HG02678 (cell line): ENCODE data around the gene CD96.
"Not testable (repeated sequence)": the region's sequence is repeated elsewhere in the genome, so short reads cannot be mapped to it uniquely, and the experiment has no call there.

Source experiments
- ATAC-seq: cut with Tn5 transposase; IDR thresholded peaks from one replicate; pipeline ENCODE4 v1.9.1; 2021; ENCODE audit warnings: mild to moderate bottlenecking, moderate library complexity; ENCODE audit not compliant: unreplicated experiment

CD96 gene

DNA sequence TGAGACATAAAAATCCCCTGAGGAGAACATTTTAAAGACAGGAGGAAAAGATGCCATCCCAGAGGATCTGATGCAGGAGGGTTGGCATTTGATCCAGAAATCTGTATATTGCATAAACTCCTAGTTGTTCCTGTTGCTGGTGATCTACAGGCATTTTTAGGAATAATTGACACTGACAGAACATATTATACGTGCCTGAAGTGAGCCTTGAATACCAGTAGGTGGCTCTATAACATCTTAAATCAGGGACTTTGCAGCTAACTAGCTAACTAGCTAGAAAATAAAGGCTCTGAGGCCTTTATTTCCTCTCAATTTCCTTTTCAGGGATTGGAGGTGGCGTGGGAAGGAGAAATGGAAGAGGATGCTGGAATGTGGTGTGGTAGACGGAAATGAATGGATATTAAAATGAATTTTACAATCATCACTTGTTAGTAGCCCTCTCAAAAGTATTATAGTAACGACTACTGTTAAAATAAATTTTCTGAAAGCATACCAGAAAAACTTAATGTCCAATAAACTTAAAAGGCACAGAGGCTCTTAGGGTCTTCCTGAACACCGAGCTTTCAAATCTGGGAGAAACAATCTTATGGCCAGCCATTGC is 127.0 kb downstream of the CD96 start:
- ATAC-seq = peak; percentile 43

DNA sequence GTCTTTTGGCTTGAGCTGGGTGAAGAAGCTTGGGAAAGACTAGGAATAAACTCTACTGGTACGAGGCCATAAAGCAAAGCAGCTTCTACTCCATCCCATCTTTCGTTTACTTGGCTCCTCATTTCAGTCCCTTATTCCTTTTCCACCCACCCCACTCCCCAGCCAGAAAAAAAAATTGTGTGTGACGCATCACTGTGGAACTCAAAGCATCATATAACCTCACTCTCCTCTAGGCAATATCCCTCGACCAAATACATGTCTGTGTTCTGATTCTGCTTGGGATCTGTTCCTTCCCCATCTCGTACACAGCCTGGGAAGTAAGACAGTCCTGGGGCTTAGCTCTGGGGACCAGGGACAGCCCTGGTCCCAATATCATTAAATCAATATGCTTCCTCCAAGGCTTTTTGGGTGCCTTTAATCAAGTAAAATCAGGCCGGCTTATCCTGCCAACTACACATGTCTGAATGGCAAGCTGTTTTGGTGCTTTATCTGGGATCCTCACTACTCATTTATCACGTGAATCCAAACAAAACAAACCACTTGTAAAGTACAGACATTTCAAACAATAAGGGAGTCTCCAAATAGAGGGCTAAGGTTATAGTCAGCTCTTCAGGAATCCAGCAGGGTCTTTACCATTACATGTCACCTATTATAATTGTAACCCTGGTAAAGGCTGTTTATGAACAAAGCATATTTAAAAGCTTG is 128.1 kb downstream of the CD96 start:
- ATAC-seq = no peak

DNA sequence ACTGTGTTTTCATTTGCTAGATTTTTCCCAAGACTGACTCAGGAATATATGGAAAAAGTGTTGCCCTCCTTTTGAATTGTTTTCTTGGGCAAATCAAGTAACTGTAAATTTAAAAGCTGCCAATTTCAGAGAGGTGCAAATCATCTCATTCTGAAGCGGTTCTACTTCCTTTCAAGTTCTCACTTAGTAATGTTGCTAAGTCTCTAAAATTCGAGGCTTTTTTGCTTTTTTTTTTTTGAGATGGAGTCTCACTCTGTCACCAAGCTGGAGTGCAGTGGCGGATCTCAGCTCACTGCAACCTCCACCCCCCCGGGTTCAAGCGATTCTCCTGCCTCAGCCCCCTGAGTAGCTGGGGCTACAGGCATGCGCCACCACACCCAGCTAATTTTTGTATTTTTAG is 130.5 kb downstream of the CD96 start:
- not testable (repeated sequence) for ATAC-seq

DNA sequence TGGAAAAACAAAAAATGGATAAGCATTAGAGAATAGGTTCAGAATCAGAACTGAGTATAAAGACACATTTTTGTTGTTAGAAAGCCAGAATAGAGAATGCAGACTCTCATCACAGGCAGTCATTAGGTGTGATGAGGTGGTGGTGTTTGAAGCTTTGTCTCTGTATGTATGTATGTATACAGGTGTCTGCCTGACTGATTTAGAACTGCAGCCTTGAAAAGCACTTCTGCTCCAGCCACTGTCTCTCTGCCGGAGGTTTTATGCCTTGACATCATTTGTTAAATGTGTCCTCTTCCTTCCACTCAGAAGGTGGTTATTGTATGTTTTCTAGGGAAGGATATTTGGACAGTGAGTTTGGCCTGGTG is 133.8 kb downstream of the CD96 start:
- no peak for ATAC-seq

DNA sequence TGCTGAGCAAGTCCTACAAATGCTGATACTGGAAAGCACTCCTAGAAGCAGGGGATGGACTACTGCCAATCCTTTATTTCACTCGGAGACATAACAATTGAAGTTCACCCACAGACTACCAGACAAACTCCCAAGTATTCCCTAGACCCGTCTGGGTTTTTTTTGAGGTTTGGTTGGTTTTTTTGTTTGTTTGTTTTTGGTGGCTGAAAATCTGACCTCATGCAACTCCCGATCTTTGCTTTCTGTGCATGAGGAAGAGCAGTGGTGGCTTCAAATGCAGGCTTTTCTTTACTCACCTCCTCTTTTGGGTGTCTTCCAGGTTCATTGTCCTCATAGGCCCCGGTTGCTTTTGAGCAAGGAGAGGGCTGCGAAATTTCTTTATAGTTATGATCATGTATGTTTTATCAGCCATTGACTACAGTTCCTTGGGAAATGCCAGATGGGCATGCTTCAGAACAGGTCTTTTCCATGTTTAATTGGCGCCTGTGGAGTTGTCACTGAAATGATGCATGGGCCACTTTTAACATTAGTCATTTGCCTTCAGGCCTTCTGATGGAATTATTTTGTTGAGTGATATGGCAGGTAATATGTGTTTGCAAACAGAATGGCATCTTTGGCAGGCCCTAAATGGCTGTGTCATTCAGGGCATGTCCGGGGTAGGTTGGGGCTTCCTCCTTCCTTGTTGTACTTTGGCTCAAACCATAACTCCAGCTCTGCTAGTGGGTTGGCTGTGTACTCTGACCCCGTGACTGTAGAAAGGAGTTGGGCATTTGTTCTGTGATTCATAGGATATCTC is 134.4 kb downstream of the CD96 start:
- ATAC-seq = no peak

DNA sequence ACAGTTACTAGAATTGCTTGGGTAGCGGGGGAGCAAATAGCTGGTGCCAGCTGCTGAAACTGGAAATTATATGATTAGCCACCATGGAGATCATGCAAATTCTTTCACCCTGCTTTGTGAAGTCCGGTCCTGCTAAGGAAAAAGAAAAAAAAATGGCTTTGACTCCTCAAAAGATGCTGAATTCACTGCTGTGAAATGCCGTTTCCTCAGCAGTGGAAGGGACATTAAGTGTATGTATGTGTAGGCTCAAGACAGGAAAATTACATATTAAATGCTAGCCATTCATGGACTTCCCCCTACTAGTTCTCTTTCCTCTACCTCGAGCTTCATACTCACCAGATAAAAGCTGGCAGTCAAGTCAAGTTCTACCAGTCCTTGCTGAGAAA is 135.0 kb downstream of the CD96 start:
- ATAC-seq = no peak

DNA sequence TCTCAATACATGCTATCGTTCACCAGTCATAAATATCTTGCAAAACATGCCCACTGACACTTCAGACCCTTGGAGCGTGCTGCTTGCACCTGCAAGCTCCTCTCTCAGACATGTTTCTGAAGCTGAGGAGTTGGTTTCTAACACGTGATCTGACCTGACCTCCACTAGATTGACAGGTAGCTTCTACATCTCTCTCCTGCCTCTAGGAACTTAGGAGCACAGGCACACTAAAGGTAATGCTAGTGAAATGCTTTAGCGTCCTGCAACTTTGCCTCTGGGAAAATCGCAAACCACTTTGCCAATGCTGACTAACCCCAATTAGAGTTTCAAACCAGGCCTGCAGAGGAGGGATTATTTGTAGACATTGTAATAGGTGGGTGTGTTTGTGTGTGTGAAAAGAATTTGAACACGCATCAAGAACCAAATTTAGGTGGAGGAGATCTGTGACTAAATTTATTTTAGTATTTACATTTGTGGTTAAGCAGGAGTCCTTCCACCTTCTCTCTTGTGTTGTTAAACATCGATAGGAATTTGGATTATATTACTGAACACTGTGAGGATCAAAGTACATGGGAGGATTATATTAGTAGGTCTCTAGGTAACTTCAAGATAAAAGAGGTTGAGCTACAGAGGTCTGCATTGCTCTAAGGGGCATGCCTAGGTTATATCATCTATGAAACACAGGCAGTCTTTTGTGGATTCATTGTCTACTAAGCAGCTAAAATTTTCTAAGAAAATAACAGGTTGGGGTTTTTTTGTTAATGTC is 139.8 kb downstream of the CD96 start:
- ATAC-seq = peak; percentile 49

DNA sequence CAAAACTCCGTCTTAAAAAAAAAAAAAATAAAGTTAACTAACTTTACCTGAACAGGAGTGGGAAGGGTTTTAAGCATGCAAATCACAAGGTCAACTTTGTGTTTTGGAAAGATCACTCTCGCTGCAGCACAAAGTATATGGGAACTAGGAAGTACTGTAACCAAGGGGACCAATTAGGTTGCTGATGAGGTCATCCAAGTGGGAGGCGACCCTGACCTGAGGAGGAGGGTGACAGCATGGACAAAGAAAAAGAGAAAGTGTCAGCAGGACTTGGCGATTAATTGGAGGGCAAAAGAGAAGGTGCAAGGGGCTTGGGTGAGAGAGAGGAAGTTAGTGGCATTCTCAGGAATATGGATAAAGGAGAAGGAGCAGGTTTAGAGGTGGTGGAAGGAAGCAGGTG is 142.6 kb downstream of the CD96 start:
- ATAC-seq = no peak

DNA sequence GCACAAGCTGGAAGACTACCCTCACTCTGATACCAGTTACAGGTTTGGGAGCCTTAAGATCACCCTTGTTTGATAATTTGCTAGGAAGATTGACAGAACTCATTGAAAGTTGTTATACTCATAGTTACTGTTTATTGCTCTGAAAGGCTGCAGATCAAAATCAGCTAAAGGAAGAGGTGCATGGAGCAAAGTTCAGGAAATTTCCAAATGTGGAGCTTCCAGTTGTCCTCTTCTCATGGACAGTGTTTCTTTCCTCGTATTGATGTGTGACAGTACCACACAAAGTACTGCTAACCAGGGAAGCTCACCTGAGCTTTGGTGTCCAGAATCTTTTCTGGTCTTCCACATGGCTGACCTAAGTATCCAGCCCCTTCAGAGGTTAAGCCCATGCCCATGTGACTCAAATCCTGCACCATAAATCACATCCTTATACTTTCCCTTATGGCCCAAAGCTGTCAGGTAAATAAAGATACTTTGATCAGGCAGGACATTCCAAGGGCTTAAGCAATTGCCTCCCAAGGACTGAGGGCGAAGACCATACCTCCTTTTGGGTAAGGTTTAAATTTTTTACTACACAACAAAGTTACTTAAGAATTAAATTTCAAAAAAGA is 146.3 kb downstream of the CD96 start:
- no peak for ATAC-seq

DNA sequence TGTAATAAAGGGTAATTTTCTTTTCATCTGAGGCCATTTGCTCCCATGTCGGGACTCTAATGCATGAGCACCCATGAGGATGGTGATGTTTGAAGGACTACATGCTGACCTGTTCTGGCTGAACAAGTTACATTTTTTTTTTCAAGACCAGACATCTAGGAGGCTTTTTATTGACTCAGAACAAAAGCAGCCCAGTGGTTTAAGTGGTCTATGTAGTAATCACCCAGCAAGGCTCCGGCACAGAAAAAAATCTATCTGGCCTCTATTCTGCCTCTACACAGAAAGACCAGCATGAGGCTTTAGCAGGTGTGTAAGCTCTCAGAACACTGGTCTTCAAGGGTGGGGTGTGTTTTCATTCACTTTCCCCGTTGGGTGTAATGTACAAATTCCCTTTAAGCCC is 148.2 kb downstream of the CD96 start:
- ATAC-seq = peak; percentile 92

DNA sequence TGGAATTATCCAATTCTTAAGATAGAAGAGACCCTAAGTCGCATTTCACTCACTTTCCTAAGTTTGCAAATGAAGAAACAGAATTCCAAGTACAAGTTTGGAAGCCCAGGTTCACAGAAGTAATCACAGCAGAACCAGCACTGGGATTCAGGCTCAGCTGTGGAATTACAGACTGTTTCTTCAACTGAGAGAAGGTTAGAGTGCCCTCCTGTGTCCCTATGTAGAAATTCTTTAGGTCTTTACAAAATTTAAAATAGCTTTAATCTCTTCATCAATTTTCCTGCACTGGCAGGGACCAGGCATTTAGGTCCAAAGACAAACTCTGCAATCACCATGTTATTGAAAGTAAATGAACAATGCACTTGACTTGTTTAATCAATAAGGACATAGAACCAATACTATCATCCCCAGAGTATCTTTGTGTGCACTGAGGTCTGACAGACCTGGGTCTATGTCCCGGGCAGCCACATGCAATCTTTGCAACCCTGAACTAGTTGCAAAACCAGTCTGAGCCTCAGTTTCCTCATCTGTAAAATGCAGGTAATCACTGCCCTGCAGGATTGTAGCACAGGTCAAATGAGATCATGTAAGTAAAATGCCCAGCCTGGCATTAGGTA is 149.4 kb downstream of the CD96 start:
- peak; percentile 35 for ATAC-seq

DNA sequence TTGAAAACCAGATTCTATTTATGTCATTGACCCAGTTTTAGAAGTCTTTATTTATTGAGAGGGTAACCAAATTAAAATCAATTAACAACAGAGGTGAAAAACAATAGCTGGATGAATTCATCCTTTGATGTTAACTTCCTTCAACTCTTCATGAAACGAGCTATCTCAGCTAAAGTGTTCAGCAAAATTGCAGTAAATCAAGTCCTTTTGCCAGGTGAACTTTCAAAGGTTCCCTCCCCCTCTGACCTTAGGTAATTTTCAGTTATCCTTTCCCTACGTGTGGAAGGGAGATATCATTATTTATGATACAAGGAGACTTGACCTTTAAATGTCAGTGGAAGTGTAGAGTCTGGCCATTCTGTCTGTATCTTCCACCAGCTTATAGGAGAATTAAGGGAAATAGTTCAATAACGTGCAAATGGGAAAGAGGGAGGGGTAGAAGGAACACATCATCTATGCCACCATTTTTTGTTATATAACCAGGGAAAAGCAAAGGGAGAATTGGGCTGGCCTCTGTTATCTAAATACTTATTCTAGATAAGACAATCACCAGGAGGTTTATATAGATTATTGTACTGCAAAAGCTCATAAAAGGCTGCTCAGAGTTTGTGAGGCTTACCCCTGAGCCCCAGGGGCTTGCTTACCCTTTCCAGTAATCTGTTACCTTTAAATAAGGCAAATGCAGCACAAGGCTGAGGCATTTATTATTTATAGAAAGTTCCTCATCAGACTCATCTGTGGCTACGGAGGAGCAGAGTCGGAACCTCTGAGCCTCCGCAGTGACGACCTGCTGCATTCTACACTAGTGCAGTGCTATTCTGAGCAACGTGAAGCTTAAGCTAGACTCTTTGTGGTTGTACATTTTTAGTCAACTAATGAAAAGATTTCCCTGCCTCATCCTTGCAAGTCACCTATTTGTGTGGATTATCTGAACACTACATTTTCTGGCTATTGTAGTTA is 150.9 kb downstream of the CD96 start:
- ATAC-seq = no peak

DNA sequence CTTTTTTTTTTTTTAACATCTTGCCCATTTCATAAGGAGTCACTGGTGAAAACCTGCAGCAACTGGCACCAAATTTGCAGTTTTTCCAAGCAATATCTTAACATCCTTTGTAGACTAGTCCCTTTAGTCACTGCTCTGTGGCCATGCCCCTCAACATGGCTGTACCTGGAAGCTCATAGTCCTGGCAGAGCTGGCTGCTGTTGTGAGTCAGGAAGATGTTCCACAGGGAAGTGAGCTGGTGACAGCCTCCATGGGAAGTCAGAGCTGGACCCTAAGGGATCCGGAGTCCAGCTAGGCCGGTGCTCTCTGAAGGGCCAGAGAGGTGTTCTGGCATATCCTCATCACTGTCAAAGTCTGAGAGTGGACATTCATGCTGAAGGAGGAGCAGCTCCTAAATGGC is 152.5 kb downstream of the CD96 start:
- no peak for ATAC-seq

DNA sequence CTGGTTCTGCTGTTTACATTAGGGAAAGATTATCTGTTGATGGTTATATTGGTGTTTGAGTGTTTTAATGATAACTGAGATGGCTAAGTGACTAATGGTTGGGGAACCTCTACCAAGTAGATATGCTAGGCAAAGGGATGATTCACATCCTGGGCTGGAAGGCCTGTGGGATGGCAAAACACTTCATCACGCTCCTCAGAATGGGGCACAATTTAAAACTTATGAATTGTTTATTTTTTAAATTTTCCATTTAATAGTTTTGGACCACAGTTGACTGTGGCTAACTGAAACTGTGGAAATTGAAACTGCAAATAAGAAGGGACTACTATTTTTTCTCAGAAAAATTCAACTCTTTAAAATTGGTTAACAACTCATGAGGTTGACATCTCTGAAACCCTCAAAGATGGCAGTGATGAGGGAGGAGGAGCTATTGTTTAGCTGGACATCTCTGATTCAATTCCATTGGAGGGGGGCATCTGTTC is 153.7 kb downstream of the CD96 start:
- ATAC-seq = no peak

DNA sequence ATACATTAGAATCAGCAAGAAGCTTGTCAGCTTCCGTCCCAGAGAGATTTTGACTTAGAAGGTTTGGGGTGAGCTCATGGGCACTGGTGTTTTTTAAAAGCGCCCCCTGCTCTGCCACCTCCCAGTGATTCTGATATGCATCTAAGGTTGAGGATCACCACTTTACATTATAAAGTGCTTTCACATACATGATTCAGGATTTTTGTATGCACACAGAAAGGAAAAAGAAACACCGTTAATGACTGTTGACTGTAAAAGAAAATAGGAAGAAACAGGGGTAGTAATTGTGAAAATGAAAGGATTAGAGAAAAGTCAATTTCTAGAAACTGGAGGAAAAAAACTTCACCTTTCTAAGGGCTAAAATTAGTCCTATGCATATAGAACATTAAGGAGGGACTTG is 158.1 kb downstream of the CD96 start:
- no peak for ATAC-seq

DNA sequence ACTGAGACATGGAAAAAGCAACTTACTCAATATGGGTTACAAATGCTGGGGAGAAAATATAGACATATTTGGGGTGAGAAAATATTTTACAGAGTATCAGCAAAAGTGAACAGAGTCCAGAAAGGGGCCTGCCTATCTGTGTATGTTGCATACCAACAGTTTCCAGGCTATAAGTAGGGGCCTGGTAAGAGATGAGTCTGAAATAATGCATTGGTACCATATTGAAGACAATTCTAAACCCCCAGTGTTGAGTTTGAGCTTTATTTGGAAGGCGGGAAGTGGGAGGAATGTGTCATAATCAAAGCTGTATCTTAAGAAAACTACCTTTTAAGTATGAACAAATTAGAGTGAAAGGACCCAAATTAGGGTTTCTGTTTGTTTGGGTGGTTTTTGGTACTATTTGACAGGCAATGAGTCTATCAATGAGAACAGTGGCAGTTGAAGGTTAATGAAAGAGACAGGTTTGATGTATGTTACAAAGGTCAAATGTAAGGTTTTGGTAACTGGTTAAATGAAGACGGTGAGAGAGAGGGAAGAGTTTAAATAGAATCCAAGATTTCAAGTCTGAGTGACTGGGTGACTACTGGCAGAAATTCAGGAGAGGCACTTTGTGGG is 159.4 kb downstream of the CD96 start:
- no peak for ATAC-seq
